OCI-M2 (cell line): ENCODE measurements around the gene CTCFL.
"Not testable (repeated sequence)": the region's sequence is repeated elsewhere in the genome, so short reads cannot be mapped to it uniquely, and the experiment has no call there.

ENCODE experiments used
- DNase-seq: peaks from one replicate; lab custom pipeline; 2025; ENCODE audit not compliant: unreplicated experiment; lab: John Stamatoyannopoulos, UW

CTCFL gene

DNA sequence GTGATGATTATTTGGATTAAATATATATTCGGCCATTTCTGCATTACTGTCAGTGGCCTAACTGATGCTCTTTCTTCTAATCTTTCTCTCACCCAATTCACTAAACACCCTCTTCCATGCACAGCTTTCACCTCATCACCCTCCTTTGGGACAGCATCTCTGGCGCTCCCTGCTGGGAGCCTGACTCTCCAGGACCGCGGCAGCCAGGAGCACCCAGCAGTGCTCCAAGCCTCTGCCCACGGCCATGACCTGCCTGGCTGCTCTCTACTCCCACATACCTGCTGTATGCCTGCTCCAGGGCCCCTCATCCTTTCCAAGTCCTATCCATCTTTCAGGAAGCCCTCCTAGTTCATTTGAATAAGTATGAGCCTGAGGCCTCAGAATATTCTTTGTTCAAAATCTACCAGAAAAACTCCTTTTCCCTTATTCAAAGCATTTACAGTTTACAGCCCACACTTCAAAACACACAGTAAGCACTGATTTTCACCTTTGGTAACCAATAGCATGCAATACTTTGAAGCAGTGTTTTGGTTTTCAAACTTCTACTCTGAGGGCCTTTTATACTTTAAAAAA lies 15.2 kb downstream of the CTCFL start:
- DNase-seq = no peak

- no peak for DNase-seq
Measured at GRCh38 chr20:57508831-57509230, 16.1 kb downstream of the CTCFL start.

DNA sequence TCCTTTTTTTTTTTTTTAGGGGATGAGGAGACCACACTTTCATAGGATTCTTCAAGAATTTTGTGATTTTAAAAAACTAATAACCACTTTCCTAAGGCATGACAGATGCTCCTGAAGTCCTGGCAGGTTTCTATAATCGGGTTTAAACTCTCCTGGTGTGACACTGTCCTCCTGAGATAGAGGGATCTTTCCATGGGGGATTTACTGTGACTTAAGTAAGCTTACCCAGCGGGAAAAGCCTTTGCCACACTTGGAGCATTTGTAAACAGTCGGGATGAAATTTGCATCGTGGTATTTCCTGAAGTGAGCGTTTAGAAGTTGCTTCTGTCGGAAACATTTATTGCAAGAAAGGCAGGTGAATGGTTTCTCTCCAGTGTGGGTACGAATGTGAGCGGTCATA lies 16.6 kb downstream of the CTCFL start:
- DNase-seq = no peak

DNA sequence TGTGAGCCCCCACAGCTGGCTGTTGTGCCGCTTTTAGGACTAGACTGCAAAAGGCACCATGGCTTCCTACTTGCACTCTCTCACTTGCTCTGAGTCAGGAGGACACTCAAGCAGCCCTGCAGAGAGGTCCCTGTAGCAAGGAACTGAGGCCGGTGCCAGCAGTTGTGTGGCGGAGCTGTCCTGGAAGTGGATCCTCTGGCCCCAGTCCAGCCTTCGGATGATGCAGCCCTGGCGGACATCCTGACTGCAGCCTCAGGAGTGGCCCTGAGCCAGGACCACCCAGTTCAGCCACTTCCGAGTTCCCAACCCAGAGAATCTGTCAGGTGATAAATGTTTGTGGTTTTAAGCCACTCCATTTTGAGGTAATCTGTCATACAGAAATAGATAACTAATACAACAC lies 17.5 kb downstream of the CTCFL start:
- DNase-seq = no peak

DNA sequence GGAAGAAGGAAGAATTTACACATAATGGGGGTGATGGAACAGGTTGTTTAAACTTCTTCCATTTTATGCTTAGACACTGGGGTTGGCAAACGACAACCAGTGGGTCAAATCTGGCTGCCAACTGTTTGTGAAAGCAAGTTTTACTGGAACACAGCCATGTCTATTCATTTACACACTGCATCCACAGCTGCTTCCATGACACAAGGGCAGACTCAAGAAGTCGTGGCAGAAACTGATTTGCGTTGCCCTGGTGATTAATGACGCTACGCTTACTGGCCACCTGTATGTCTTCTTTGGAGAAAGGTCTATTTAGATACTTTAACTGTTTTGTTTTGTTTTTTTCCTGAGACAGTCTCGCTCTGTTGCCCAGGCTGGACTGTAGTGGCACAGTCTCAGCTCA lies 19.0 kb downstream of the CTCFL start:
- DNase-seq = no peak

DNA sequence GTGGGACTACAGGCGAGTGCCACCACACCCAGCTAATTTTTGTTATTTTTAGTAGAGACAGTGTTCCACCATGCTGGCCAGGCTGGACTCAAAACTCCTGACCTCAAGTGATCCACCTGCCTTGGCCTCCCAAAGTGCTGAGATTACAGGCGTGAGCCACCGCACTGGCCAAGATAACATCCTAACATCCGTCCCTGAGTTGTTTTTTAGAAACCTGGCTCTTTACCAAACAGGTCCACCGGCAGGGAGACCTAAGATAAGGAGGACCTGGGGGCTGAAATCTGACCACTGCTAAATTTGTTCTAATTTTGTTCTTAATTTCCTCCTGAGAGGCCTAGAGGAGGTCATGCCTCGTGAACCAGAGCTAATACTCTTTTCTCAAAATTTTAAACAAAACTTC lies 20.5 kb downstream of the CTCFL start:
- DNase-seq = no peak

DNA sequence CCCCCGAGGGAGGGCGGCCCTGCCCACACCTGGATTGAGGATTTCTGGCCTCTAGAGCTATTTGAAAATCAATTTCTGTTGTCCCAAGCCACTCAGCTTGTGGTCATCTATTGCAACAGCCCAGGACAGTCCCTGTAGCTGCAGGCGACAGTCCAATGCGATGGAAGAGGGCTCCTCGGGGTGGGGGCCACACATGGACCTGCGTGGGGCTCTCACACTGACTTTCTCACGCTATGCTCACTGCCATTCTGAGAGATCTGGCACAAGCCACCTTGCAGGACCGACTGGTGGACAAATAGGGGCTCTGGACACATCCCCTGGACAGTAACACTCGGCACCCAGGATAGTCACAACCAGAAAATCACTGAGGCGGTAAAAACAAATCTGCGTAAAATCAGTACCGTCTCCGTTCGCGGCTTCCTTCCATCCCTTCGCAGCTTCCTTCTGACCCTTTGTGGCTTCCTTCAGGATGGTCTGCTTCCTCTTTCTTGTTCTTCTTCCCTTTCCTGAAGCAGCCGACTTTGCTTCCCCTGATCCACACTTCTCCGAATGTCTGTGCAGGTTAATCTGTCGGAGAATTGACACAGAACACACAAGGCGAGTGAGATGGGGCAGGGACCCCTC lies 21.8 kb downstream of the CTCFL start:
- DNase-seq = no peak

DNA sequence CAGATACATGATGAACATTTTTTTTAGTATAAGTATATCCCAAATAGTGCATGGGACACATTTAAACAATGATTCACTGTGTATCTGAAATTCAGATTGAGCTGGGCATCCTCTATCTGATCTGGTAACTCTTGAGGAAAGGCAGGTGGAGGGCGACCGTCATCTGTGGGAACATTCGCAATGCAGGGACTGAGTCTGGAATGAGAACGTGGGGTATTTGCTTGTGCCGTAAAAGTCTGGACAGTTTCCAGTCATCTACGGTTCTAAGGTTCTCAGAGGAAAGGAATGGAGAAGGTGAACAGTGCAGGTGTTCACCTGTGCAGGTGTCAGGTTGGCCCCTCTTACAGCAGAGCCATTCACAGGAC lies 22.6 kb downstream of the CTCFL start:
- no peak for DNase-seq

GRCh38 chr20:57501461-57502335 lies 23.2 kb downstream of the CTCFL start:
- DNase-seq = no peak

DNA sequence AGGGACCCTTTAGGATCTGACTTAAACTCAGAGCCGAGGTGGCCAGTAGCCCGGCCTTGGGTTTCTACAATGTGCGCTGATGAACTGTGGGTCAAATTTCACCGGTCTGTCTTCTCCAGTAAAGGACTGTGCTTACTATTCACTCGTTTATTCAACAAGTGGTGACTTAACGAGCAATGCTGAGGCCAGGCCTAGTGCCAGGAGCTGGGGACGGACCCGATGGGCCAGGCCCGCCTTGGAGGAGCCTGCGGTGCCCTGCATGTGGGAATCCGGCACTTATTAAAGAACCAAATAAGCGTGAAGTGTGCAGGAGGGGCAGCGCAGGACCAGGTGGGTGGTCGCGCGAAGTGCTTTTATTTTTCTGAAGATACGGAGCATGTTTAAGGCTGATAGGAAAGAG lies 24.0 kb downstream of the CTCFL start:
- DNase-seq = no peak

- DNase-seq = no peak
Measured at GRCh38 chr20:57500235-57500634, 24.7 kb downstream of the CTCFL start.

DNA sequence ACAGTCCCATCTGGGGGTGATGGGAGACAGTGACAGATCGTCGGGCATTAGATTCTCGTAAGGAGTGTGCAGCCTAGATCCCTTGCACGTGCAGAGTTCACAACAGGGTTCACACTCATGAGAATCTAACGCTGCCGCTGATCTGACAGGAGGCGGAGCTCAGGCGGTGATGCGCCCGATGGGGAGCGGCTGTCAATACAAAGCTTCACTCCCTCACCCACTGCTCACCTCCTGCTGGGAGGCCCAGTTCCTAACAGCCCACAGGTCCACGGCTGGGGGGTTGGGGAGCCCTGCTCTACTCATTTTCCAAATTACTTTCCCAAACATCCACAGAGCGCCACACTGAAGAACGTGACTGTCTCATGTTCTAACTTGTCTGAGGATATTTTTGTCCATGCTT lies 25.3 kb downstream of the CTCFL start:
- no peak for DNase-seq

- no peak for DNase-seq
Measured at GRCh38 chr20:57498425-57499400, 26.2 kb downstream of the CTCFL start.

- DNase-seq = no peak
Measured at GRCh38 chr20:57496592-57496991, 28.3 kb downstream of the CTCFL start.

GRCh38 chr20:57495978-57496377 lies 29.0 kb downstream of the CTCFL start:
- no peak for DNase-seq

DNA sequence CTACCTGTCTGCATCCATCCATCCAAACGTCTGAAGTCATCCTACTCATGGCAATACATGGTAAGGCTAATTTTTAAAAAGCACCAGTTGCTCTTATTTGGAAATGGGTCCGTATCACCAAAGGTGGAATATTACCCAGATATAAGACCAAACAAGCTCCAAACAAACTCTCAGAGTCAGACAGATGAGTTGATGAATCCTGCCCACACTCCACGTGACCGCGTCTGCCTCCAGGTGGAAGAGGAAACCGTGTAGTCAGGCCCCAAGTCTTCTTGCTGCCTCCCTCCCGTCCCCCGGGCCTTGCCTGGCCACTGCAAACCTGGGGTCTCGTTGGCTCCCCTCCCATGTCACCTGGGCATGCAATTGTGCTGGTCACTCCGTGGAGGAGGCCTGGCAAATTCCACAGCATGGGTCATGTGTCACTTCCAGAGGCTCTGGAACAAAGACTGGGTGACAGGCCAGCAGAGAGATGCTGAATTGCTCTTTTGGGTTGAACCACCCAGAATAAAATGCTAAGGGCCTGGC lies 31.8 kb downstream of the CTCFL start:
- no peak for DNase-seq

DNA sequence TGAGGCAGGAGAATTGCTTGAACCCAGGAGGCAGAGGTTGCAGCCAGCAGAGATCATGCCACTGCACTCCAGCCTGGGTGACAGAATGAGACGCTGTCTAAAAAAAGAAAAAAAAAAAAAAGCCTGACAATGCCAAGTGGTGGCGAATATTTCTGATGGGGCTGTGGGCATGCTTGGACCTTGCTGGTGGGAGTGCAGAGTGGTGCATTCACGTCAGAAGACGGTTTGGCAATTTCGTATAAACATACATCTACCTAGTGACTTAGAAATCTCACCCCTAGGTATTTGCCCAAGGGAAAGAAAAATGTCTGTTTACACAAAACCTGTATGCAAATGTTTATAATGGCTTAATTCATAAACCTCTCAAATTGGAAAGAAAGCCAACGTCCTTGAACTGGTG lies 33.6 kb downstream of the CTCFL start:
- DNase-seq = no peak

DNA sequence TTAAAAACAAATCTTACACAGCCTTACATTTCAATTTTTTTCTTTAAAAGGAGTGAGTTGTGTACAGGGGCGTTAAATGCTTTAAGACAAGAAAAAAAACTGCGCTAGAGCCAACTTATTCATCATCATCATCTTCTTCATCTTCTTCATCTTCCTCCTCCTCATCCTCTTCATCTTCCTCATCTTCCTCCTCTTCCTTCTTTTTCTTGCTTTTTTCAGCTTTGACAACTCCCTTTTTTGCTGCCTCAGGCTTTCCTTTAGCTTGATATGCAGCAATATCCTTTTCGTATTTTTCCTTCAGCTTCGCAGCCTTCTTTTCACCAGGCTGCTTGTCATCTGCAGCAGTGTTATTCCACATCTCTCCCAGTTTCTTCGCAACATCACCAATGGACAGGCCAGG lies 36.7 kb downstream of the CTCFL start:
- DNase-seq = not testable (repeated sequence)

DNA sequence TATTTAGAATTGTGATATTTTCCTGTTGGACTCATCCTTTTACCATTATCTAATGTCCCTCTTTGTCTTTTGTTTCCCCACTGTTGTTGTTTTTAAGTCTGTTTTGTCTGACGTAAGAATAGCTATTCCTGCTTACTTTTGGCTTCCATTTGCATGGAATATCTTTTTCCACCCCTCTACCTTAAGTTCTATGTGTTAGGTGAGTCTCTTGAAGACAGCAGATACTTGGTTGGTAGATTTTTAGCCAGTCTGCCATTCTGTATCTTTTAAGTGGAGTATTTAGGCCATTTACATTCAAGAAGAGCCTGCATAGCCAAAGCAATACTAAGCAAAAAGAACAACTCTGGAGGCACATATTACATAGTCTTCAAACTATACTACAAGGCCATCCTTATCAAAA lies 39.2 kb downstream of the CTCFL start:
- no peak for DNase-seq

GRCh38 chr20:57484772-57485171 lies 40.2 kb downstream of the CTCFL start:
- DNase-seq = no peak
